Mesendoderm (in vitro differentiated cells): Measurements from ENCODE around the gene FBXO33.

Source experiments
- DNase-seq: peaks from one replicate; pipeline ENCODE4 v3.0.0; 2013
- H2AK5ac ChIP-seq: 2 replicates; pipeline ENCODE4 v1.6.1; 2013; ENCODE audit warnings: low read length, inconsistent platforms
- H2BK120ac ChIP-seq: 2 replicates; pipeline ENCODE4 v1.6.1; 2013; ENCODE audit warnings: low read depth, mild to moderate bottlenecking, low read length, moderate library complexity, mixed read lengths
- H2BK15ac ChIP-seq: replicated peaks from 2 replicates; pipeline ENCODE4 v1.6.1; 2013; ENCODE audit warnings: low read depth, mild to moderate bottlenecking, moderate library complexity
- H2BK5ac ChIP-seq: 2 replicates; pipeline ENCODE4 v1.6.1; 2013; ENCODE audit warnings: low read length, inconsistent platforms
- H3K18ac ChIP-seq: 2 replicates; pipeline ENCODE4 v1.6.1; 2013; ENCODE audit warnings: mild to moderate bottlenecking, low read length, mixed read lengths
- H3K23ac ChIP-seq: one replicate; pipeline ENCODE4 v1.6.1; 2013; ENCODE audit warnings: low read length
- H3K27ac ChIP-seq: 2 replicates; pipeline ENCODE4 v1.5.1; 2013; ENCODE audit warnings: low read depth, mild to moderate bottlenecking, inconsistent platforms, low read length, moderate library complexity
- H3K27me3 ChIP-seq: 2 replicates; pipeline ENCODE4 v1.6.1; 2013; ENCODE audit warnings: low read length, control low read depth, mild to moderate bottlenecking, inconsistent platforms; ENCODE audit not compliant: insufficient read depth, poor library complexity
- H3K36me3 ChIP-seq: 2 replicates; pipeline ENCODE4 v1.6.1; 2013; ENCODE audit warnings: low read length, inconsistent platforms; ENCODE audit not compliant: control insufficient read depth, insufficient read depth
- H3K4ac ChIP-seq: one replicate; pipeline ENCODE4 v1.6.1; 2013; ENCODE audit warnings: low read depth, mild to moderate bottlenecking, low read length, moderate library complexity
- H3K4me1 ChIP-seq: 2 replicates; pipeline ENCODE4 v1.6.1; 2013; ENCODE audit warnings: low read depth, low read length, inconsistent platforms; ENCODE audit not compliant: control insufficient read depth
- H3K4me2 ChIP-seq: 2 replicates; pipeline ENCODE4 v1.6.1; 2013; ENCODE audit warnings: low read length
- H3K4me3 ChIP-seq: 2 replicates; pipeline ENCODE4 v1.5.1; 2013; ENCODE audit warnings: mild to moderate bottlenecking, low read length
- H3K56ac ChIP-seq: one replicate; pipeline ENCODE4 v1.6.1; 2013; ENCODE audit warnings: low read length
- H3K79me1 ChIP-seq: 2 replicates; pipeline ENCODE4 v1.6.1; 2013; ENCODE audit warnings: low read length, inconsistent platforms
- H3K79me2 ChIP-seq: 2 replicates; pipeline ENCODE4 v1.6.1; 2013; ENCODE audit warnings: mild to moderate bottlenecking, low read length; ENCODE audit not compliant: control insufficient read depth, insufficient read depth
- H3K9ac ChIP-seq: 2 replicates; pipeline ENCODE4 v1.6.1; 2013; ENCODE audit warnings: low read length, inconsistent platforms
- H4K5ac ChIP-seq: one replicate; pipeline ENCODE4 v1.6.1; 2013; ENCODE audit warnings: low read length
- H4K8ac ChIP-seq: one replicate; pipeline ENCODE4 v1.6.1; 2013; ENCODE audit warnings: low read depth, mild to moderate bottlenecking, control low read depth, low read length, moderate library complexity
- WGBS: extraction: QIAGEN DNeasy Blood & Tissue Kit; methylation state at CpG from one replicate; pipeline ENCODE4 v1.1.7; 2013; ENCODE audit warnings: low lambda C conversion rate, missing lambda C conversion rate; ENCODE audit not compliant: insufficient coverage; ENCODE audit errors: extremely low coverage; 5-methylcytosine and 5-hydroxymethylcytosine counted together

Gene FBXO33

GRCh38 chr14:39447175-39447661 lies 15.0 kb upstream of the FBXO33 start:
- Histone ChIP-seq H3K56ac (no peak overlapping the region), H2BK120ac (no peak overlapping the region), H3K79me2 (no peaks in the 10 kb centered on the region), H3K9ac (no peak overlapping the region), H3K18ac (no peak overlapping the region), H3K36me3 (no peaks in the 10 kb centered on the region), H3K79me1 (no peaks in the 10 kb centered on the region), H3K4me3 (no peak overlapping the region), H3K27me3 (no peaks in the 10 kb centered on the region), H3K23ac (no peak overlapping the region), H2AK5ac (no peak overlapping the region), H3K4me2 (no peak overlapping the region), H4K8ac (no peak overlapping the region), H4K5ac (no peak overlapping the region), H2BK5ac (no peak overlapping the region), H3K4ac (no peak overlapping the region), H3K4me1 (no peaks in the 10 kb centered on the region), H3K27ac (no peak overlapping the region), H2BK15ac (no peak overlapping the region)
- DNase-seq, result no peak
- no CpG with 5 or more reads among the region's 4 CpGs for WGBS

- Histone ChIP-seq H3K4me3 (no peak overlapping the region), H3K4me1 (no peaks in the 10 kb centered on the region), H3K4ac (no peak overlapping the region), H2BK15ac (no peak overlapping the region), H3K56ac (no peak overlapping the region), H3K79me2 (no peaks in the 10 kb centered on the region), H3K36me3 (no peaks in the 10 kb centered on the region), H4K5ac (no peak overlapping the region), H3K79me1 (no peaks in the 10 kb centered on the region), H3K27me3 (no peaks in the 10 kb centered on the region), H3K23ac (no peak overlapping the region), H2BK5ac (no peak overlapping the region), H3K27ac (no peak overlapping the region), H3K4me2 (no peak overlapping the region), H2BK120ac (no peak overlapping the region), H3K18ac (no peak overlapping the region), H3K9ac (no peak overlapping the region), H4K8ac (no peak overlapping the region), H2AK5ac (no peak overlapping the region)
- no peak for DNase-seq
- WGBS, result no CpG with 5 or more reads among the region's 1 CpG
These were observed 14.0 kb upstream of the FBXO33 start for GRCh38 chr14:39446131-39446744.

- no peak overlapping the region for H2BK120ac ChIP-seq
- WGBS, result no CpG with 5 or more reads among the region's 14 CpGs
- no peak overlapping the region for H2BK5ac ChIP-seq
- H3K4ac ChIP-seq, result no peak overlapping the region
- no peak overlapping the region for H3K4me2 ChIP-seq
- no peaks in the 10 kb centered on the region for H3K79me2 ChIP-seq
- no peak overlapping the region for H4K8ac ChIP-seq
- no peak overlapping the region for H2AK5ac ChIP-seq
- no peak overlapping the region for H3K27ac ChIP-seq
- no peak for DNase-seq
- no peaks in the 10 kb centered on the region for H3K27me3 ChIP-seq
- no peaks in the 10 kb centered on the region for H3K36me3 ChIP-seq
- H3K4me3 ChIP-seq, result no peak overlapping the region
- no peaks in the 10 kb centered on the region for H3K79me1 ChIP-seq
- no peak overlapping the region for H2BK15ac ChIP-seq
- no peak overlapping the region for H4K5ac ChIP-seq
- H3K9ac ChIP-seq, result no peak overlapping the region
- H3K56ac ChIP-seq, result no peak overlapping the region
- no peak overlapping the region for H3K18ac ChIP-seq
- H3K4me1 ChIP-seq, result no peaks in the 10 kb centered on the region
- H3K23ac ChIP-seq, result no peak overlapping the region
These were observed 10.1 kb upstream of the FBXO33 start for GRCh38 chr14:39442293-39442692.

- no peak overlapping the region for H3K4ac ChIP-seq
- no peaks in the 10 kb centered on the region for H3K27me3 ChIP-seq
- no peak overlapping the region for H4K8ac ChIP-seq
- H2AK5ac ChIP-seq, result no peak overlapping the region
- no peak overlapping the region for H4K5ac ChIP-seq
- H3K27ac ChIP-seq, result no peak overlapping the region
- H3K23ac ChIP-seq, result no peak overlapping the region
- H3K56ac ChIP-seq, result no peak overlapping the region
- DNase-seq, result no peak
- no peak overlapping the region for H2BK120ac ChIP-seq
- no peak overlapping the region for H3K4me3 ChIP-seq
- H3K4me1 ChIP-seq, result no peaks in the 10 kb centered on the region
- H2BK5ac ChIP-seq, result no peak overlapping the region
- H3K79me1 ChIP-seq, result no peaks in the 10 kb centered on the region
- no peak overlapping the region for H3K18ac ChIP-seq
- H3K9ac ChIP-seq, result no peak overlapping the region
- no peak overlapping the region for H2BK15ac ChIP-seq
- no CpG with 5 or more reads among the region's 6 CpGs for WGBS
- no peaks in the 10 kb centered on the region for H3K79me2 ChIP-seq
- no peak overlapping the region for H3K4me2 ChIP-seq
- no peaks in the 10 kb centered on the region for H3K36me3 ChIP-seq
These were observed 9.6 kb upstream of the FBXO33 start for GRCh38 chr14:39441805-39442204.

GRCh38 chr14:39440975-39441374 lies 8.7 kb upstream of the FBXO33 start:
- Histone ChIP-seq H3K27ac (no peak overlapping the region), H2BK15ac (no peak overlapping the region), H3K79me2 (no peaks in the 10 kb centered on the region), H4K8ac (no peak overlapping the region), H3K4ac (no peak overlapping the region), H4K5ac (no peak overlapping the region), H3K4me1 (no peaks in the 10 kb centered on the region), H2AK5ac (no peak overlapping the region), H3K4me3 (no peak overlapping the region), H3K56ac (no peak overlapping the region), H3K9ac (no peak overlapping the region), H2BK5ac (no peak overlapping the region), H3K36me3 (no peaks in the 10 kb centered on the region), H3K4me2 (no peak overlapping the region), H3K18ac (no peak overlapping the region), H2BK120ac (no peak overlapping the region), H3K23ac (no peak overlapping the region), H3K79me1 (no peaks in the 10 kb centered on the region), H3K27me3 (no peaks in the 10 kb centered on the region)
- WGBS, result no CpG with 5 or more reads among the region's 5 CpGs
- DNase-seq, result no peak

GRCh38 chr14:39435241-39435640 lies 3.0 kb upstream of the FBXO33 start:
- peaks cover 8% of the 10 kb centered on the region for H3K79me2 ChIP-seq
- no peak overlapping the region for H3K18ac ChIP-seq
- no peaks in the 10 kb centered on the region for H3K36me3 ChIP-seq
- no peak overlapping the region for H3K56ac ChIP-seq
- no peak overlapping the region for H3K4me2 ChIP-seq
- DNase-seq, result no peak
- H2BK15ac ChIP-seq, result no peak overlapping the region
- no CpG with 5 or more reads among the region's 6 CpGs for WGBS
- no peak overlapping the region for H2AK5ac ChIP-seq
- H3K4me3 ChIP-seq, result no peak overlapping the region
- no peak overlapping the region for H2BK5ac ChIP-seq
- peaks cover 2% of the 10 kb centered on the region for H3K4me1 ChIP-seq
- no peak overlapping the region for H4K8ac ChIP-seq
- H3K27me3 ChIP-seq, result no peaks in the 10 kb centered on the region
- no peak overlapping the region for H3K9ac ChIP-seq
- no peak overlapping the region for H3K4ac ChIP-seq
- H4K5ac ChIP-seq, result no peak overlapping the region
- H3K27ac ChIP-seq, result no peak overlapping the region
- H3K79me1 ChIP-seq, result peaks cover 6% of the 10 kb centered on the region
- no peak overlapping the region for H2BK120ac ChIP-seq
- H3K23ac ChIP-seq, result no peak overlapping the region
